GM19395 (cell line): ENCODE data around the gene DTWD2.
"Not testable (repeated sequence)": the region's sequence is repeated elsewhere in the genome, so short reads cannot be mapped to it uniquely, and the experiment has no call there.

Source experiments
- ATAC-seq: cut with Tn5 transposase; IDR thresholded peaks from one replicate; pipeline ENCODE4 v1.9.1; 2021; ENCODE audit warnings: mild to moderate bottlenecking, moderate library complexity; ENCODE audit not compliant: unreplicated experiment

Gene DTWD2

DNA sequence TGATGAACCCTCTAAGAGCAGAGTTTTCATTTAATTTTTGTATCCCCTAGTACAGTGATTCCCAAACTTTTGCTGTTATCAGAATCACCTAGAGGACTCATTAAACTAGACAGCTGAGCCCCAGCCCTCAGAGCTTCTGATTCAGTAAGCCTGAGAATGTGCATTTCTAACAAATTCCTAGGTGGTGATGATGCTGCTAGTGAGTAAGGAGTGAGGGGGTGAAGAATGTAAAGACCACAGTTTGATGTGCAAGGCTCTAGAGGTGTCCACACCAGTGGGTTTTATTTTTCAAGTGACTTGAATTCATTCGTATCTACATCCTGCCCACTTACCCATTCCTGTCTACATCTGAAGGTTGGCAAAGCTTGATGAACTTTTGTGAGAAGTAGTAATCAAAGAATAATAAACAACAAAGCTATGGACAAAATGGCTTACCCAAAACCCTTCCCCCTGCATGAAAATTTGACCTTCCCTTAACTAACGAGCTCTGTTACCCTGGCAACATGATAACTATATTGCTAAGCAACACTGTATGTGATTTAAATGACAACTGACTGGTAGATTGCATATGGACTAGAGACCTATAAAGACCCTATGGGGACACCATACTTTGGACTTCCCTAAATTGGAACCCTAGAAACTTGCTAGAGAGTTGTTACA is 35.2 kb downstream of the DTWD2 start:
- ATAC-seq: no peak

- ATAC-seq: not testable (repeated sequence)
Observed at GRCh38 chr5:118952306-118952705, 36.0 kb downstream of the DTWD2 start.

DNA sequence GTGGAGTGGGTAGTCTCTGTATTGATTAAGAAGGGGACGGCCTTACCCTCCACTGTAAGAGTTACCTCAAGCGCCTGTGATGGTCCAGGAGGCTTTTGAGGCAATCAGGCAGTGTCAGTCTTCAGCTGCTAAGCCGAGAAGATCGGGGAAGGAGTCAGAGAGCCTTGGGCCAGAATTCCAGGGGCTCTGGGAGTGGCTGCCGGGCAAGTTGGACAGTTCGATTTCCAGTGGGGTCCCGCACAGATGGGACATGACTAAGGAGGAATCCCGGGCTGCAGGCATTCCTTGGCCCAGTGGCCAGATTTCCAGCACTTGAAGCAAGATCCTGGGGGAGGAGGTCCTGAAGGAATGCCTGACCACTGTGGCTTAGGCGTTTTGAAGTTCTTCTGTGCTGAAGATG is 38.0 kb downstream of the DTWD2 start:
- ATAC-seq: not testable (repeated sequence)

- ATAC-seq: no peak
Observed at GRCh38 chr5:118946138-118946800, 42.1 kb downstream of the DTWD2 start.

- peak; percentile 65 for ATAC-seq
Observed at GRCh38 chr5:118937393-118938061, 50.8 kb downstream of the DTWD2 start.

DNA sequence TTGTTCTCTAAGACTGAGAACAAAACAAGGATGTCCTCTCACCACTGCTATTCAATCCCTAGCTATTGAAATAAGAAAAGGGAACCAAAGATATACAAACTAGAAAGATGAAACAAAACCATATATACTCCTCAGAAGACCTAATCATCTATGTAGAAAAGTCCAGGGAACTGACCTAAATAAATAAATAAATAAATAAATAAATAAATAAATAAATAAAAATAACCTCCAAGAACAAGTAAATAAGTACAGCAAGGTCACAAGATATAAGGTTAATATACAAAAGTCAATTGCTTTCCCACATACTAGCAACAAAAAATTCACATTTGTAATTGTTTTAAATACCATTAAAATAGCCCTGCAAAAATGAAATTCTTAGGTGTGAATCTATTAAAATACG is 54.6 kb downstream of the DTWD2 start:
- no peak for ATAC-seq

- no peak for ATAC-seq
Observed at GRCh38 chr5:118931564-118931963, 56.8 kb downstream of the DTWD2 start.

DNA sequence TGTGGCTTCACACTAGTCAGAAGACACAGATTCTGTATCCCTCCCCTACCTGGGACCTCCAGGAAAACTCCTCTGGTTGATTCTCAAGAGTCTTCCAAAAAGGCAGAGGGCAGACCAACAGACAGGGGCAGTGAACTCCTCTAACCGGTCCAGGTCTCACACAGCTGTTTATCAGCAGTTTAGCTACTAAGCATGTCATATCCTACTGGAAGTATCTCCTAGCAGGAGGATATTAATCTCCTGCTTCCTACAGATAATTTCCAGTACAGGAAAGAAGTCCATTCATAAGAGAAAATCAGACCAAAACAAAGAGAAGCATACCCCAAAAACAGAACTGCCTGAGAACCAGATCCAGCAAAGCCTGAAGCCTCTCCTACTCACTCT is 64.3 kb downstream of the DTWD2 start:
- ATAC-seq: no peak

- no peak for ATAC-seq
Observed at GRCh38 chr5:118923295-118924005, 64.9 kb downstream of the DTWD2 start.

- no peak for ATAC-seq
Observed at GRCh38 chr5:118921866-118922265, 66.5 kb downstream of the DTWD2 start.

DNA sequence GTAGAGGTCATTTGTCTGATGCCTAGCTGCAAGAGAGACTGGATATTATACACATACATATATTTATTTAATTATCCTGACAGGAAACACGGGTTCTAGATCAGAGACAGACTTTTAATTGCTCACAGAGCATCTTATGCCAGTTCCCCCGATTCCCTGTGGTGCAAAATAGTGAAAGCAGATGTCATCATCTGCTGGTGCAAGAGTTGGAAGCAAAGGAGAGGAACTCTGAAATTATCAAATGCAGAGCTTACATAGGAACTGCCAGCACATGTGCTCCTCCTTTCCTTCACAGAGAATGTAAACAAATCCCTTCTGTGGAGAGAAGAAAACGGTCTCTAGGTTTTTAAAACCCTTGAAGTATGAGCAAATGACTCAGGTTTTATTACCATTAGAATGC is 69.3 kb downstream of the DTWD2 start:
- no peak for ATAC-seq

GRCh38 chr5:118918232-118918631 is 70.1 kb downstream of the DTWD2 start:
- no peak for ATAC-seq

- not testable (repeated sequence) for ATAC-seq
Observed at GRCh38 chr5:118907536-118907935, 80.8 kb downstream of the DTWD2 start.

DNA sequence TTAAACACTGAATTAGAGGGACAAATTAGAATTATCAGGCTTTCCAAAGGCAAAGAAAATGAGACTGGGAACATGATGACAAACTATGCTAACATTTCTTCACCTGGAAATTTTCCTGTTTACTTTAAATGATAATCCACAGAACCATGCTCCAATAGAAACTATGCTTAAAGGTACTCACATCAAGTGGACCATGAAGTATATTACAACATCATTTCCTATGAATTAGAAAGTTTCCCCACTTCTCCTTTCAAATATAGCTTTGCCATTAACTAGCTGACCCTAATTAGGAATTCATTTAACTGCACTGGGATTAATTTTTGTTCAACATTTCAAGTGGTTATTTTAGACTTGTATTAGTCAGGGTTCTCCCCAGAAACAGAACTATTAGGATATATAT is 81.4 kb downstream of the DTWD2 start:
- ATAC-seq: no peak

- no peak for ATAC-seq
Observed at GRCh38 chr5:118905196-118905595, 83.2 kb downstream of the DTWD2 start.

DNA sequence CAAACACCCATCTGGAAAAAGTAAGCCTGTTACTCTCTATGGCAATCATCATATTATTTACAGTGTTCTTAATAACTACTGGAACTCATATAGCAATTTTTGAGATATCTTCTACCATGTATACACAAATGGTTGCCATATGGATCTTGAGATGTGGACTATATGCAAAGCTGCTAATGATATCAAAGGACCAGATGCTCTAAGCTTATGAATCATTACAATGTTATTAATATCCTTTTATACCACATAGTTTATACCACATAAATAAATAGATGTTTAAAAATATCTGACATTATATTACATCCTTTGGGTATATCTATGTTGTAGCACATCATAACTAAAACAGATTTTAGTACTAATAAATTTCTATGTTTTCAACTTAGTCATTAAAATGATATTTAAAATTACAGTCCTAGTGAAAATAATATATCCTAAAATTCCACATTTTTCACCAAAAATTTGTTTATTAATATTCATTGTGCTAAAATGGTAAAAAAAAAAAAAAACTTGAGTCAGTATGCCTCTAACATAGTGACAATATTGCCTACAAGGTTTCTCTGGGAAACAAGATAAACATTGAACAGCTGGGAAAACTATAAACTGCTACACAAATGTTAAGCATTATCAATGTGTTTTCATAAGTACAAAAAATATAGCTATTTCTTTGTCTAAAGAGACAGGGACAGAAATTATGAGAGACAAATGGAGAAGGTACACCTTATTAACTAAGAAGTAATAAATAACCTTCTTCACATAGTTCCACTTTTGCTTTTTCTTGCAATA is 85.5 kb downstream of the DTWD2 start:
- no peak for ATAC-seq

DNA sequence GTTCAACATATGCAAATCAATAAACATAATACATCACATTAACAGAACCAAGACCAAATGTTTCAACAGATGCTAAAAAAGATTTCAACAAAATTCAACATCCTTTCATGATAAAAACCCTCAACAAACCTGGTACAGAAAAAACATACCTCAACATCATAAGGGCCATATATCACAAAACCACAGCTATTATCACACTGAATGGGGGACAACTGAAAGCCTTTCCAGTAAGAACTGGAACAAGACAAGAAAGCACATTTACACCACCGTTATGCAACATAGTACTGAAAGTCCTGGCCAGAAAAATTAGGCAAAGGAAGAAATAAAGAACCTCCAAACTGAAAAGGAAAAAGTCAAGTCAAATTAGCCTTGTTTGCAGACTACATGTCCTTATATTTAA is 93.6 kb downstream of the DTWD2 start:
- no peak for ATAC-seq

DNA sequence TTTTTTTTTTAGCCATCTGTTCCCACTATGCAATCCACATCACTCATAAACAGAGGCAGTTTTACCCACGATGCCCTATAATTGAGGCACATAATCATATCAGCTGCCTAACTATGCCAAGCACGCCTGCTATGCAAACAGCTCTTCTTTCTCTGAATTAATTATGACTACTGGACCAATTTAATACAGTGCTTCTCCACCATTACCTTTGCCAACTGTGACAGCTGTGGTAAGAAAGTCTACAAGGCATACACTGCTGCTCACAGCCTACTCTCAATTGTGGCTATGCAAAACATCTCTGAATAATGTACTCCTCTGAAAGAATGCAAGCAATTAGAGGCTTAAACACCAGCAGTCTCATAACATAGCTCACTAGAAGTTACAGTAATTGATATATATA is 97.1 kb downstream of the DTWD2 start:
- peak; percentile 71 for ATAC-seq

DNA sequence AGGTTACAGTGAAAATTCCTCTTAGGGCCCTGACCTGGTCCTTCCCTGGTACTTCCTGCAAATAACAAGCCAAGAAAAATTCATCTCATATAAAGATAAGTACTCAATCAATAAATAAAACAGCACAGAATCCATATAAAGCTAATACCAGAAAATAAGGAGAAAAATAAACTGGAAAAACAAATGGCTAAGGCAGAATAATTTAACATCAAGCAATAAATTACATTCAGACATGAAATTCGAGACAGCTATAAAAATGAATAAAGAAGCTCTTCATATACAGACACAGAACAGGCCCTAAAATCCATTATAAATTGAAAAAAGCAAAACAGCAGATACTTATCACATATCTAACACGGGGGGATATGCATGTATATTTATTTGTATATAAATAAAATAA is 99.2 kb downstream of the DTWD2 start:
- ATAC-seq: no peak

- ATAC-seq: no peak
Observed at GRCh38 chr5:118888556-118888955, 99.8 kb downstream of the DTWD2 start.

DNA sequence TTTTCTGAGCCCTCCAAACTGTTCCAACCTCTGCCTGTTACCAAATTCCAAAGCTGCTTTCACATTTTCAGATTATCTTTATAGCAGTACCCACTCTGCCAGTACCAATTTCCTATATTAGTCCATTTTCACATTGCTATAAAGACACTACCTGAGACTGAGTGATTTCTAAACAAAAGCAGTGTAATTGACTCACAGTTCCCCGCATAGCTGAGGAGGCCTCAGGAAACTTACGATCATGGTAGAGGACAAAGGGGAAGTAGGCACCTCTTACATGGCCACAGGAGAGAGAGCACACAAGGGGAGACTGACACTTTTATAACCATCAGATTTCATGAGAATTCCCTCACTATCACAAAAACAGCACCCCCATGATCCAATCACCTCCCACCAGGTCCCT is 105.0 kb downstream of the DTWD2 start:
- no peak for ATAC-seq
